OCI-LY3 (cell line): ENCODE measurements around the gene ELAVL4.

Experiments
- EZH2phosphoT487 ChIP-seq: fragments of 200-600 bp; shearing (Covaris generic); IDR thresholded peaks from 2 replicates; pipeline ENCODE4 v1.6.1; 2018; ENCODE audit warnings: antibody characterized with exemption, mixed run types, low read depth
- TF ChIP-seq, protein P1 (sequence below): fragments of 200-600, 300-600 bp; sonication (generic); IDR thresholded peaks from 2 replicates; pipeline ENCODE4 v1.5.1; 2014; ENCODE audit warnings: antibody characterized with exemption, low read length, low read depth

DNA sequence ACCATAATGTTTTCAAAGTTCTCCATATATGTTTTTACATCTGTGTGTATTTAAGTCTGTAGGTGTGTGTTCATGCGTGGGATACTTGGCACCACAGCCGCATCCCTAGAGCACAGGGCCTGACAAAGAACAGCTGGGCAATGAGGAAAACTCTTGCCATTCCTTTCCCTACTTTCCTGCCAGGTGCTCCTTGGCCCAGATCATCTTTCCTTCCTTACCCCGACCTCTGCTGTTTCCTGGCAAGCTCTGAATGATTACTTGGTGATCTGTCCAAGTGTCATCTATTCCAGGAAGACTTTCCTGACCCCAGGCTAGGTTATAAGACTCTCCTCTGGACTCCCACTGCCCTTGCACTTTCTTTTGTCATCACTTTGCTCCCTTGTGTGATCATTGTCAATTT is 123.6 kb downstream of the ELAVL4 start:
- TF ChIP-seq, protein P1, sequence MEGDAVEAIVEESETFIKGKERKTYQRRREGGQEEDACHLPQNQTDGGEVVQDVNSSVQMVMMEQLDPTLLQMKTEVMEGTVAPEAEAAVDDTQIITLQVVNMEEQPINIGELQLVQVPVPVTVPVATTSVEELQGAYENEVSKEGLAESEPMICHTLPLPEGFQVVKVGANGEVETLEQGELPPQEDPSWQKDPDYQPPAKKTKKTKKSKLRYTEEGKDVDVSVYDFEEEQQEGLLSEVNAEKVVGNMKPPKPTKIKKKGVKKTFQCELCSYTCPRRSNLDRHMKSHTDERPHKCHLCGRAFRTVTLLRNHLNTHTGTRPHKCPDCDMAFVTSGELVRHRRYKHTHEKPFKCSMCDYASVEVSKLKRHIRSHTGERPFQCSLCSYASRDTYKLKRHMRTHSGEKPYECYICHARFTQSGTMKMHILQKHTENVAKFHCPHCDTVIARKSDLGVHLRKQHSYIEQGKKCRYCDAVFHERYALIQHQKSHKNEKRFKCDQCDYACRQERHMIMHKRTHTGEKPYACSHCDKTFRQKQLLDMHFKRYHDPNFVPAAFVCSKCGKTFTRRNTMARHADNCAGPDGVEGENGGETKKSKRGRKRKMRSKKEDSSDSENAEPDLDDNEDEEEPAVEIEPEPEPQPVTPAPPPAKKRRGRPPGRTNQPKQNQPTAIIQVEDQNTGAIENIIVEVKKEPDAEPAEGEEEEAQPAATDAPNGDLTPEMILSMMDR = no peak
- no peak for TF ChIP-seq EZH2phosphoT487
